ENCODE results near the gene TSHZ2. TPM values are rescaled to one million over a fixed set of nuclear protein-coding genes. Genes with fewer than 3 reads are reported as not detected.

TSHZ2 gene
- total and polyA plus RNA-seq, 2 donors (not counting 3 experiments of a cell fraction or from before 2014, with no cell fraction given) = not detected

GRCh38 chr20:53136473-53136872 lies 164.3 kb downstream of the TSHZ2 start:
- Histone ChIP-seq H3K4me3 (replicated peaks in 1 of 3; ENCODE audit: insufficient read depth in 1 of 3, low read depth in 1 of 3, low read length in 3 of 3) (no peak overlapping the region), H3K27me3 (ENCODE audit: control insufficient read depth in 2 of 2, insufficient read depth in 2 of 2, low read length in 2 of 2) (no peaks in the 10 kb centered on the region), H3K79me2 (ENCODE audit: control insufficient read depth, insufficient read depth, low read length) (no peaks in the 10 kb centered on the region), H3K9me3 (replicated peaks; ENCODE audit: control insufficient read depth, insufficient read depth, low read length) (no peaks in the 10 kb centered on the region), H3K9ac (replicated peaks; ENCODE audit: extremely low read depth, insufficient read depth, low read length) (no peak overlapping the region), H3K4me2 (ENCODE audit: insufficient read depth, low read length) (no peak overlapping the region), H3K36me3 (ENCODE audit: control insufficient read depth in 2 of 2, extremely low read depth in 1 of 2, insufficient read depth in 2 of 2, low read length in 2 of 2) (no peaks in the 10 kb centered on the region), H3K4me1 (ENCODE audit: control insufficient read depth, extremely low read depth, insufficient read depth, low read length) (no peaks in the 10 kb centered on the region), H3K9me1 (replicated peaks; ENCODE audit: control insufficient read depth, extremely low read depth, insufficient read depth, low read length) (no peaks in the 10 kb centered on the region), H3K27ac (ENCODE audit: insufficient read depth, low read depth, low read length) (no peak overlapping the region), H4K20me1 (replicated peaks; ENCODE audit: control insufficient read depth, extremely low read depth, insufficient read depth, low read length) (no peaks in the 10 kb centered on the region), H2AFZ (ENCODE audit: low read depth, low read length) (no peak overlapping the region)
- ChIA-PET CTCF (no interaction called here), POLR2A (no interaction called here)
- intact Hi-C loops (cut with micrococcal nuclease) = no loop called here
- TF ChIP-seq POLR2AphosphoS5 (IDR thresholded peaks at IDR 0.05; ENCODE audit: insufficient read depth, low read depth, low read length) (no peak), MYC (IDR thresholded peaks at IDR 0.05; ENCODE audit: low read depth, low read length) (no peak), CTCF (IDR thresholded peaks at IDR 0.05; ENCODE audit: extremely low read depth in 1 of 2, insufficient read depth in 1 of 2, low read depth in 1 of 2, low read length in 2 of 2) (no peak), EZH2 (IDR thresholded peaks at IDR 0.05; ENCODE audit: borderline replicate concordance, low read depth, low read length, severe bottlenecking) (no peak), JUN (IDR thresholded peaks at IDR 0.05; ENCODE audit: borderline replicate concordance, insufficient read depth, insufficient read length, low read depth) (no peak), MAX (IDR thresholded peaks at IDR 0.05; ENCODE audit: insufficient read depth, insufficient read length) (no peak), GATA2 (IDR thresholded peaks at IDR 0.05; ENCODE audit: insufficient read depth, insufficient read length, low read depth, low read length) (no peak), POLR2A (IDR thresholded peaks at IDR 0.05; ENCODE audit: low read depth, low read length) (no peak), FOS (IDR thresholded peaks at IDR 0.05; ENCODE audit: borderline replicate concordance, insufficient read depth, low read length) (no peak)
- DNase-seq (ENCODE audit: low read depth, low spot score) (no peak), FAIRE-seq (no peak)
- BruUV-seq (replicated peaks) = no TSS peak
- dilution Hi-C loops (cut with MboI; ENCODE audit: extremely low pct_ligation_motif_present, low sequenced_read_pairs) = no loop called here
